HG03039 (cell line): ENCODE data around the gene CENPP.
A peak's percentile ranks its signal among the peaks of the same experiment; 100 is the strongest.
"Not testable (repeated sequence)": the region's sequence is repeated elsewhere in the genome, so short reads cannot be mapped to it uniquely, and the experiment has no call there.

ENCODE experiments used
- ATAC-seq: cut with Tn5 transposase; IDR thresholded peaks from one replicate; pipeline ENCODE4 v1.9.1; 2021; ENCODE audit warnings: mild to moderate bottlenecking, moderate library complexity; ENCODE audit not compliant: unreplicated experiment

The CENPP gene

DNA sequence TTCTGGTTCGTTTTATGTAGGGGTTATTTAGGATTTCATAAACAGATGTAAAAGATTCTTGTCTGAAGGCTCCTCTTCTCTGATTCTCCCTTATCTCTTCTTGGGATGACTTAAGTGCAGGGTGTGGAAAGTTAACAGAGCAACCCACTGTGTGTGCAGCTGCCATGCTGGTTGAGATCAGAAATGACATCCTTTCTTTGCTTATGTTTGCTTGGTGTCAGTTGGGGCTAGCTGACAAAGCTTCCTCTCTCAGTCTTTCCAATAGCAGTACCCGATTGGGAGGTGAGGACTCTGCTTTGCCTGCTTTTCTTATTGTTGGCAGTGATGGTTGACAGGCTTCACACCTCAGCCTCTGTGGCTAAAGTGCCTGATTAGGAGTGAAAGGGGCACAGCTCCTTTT lies 52.1 kb downstream of the CENPP start:
- ATAC-seq: no peak

DNA sequence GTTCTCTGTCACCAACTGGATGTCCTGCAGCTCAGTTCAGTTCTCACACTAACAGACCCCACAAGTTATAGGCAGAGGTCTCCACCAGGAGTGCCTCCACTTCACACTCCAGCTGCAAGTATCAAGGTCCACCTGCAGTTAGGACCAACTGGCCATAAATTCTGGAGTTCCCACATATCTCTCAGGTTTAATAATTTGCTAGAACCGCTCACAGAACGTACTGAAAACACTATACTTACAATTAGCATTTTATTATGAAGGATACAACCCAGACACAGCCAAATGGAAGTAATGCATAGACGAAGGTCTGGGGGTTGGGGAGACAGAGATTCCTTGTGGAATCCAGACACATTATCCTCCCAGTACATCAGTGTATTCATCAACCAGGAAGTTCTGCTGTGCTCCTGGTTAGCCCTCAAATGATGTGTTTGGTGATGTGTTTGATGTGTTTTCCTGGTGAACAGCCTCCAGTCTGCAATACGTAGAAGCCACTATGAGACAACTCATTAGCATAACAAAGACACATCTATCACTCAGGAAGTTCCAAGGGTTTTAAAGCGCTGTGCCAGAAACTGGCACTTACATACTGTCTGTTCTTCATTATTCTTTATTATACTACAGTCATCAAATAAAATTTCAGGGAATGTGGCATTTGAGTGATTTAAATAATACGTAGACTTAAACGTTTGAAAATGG lies 53.3 kb downstream of the CENPP start:
- ATAC-seq: no peak

DNA sequence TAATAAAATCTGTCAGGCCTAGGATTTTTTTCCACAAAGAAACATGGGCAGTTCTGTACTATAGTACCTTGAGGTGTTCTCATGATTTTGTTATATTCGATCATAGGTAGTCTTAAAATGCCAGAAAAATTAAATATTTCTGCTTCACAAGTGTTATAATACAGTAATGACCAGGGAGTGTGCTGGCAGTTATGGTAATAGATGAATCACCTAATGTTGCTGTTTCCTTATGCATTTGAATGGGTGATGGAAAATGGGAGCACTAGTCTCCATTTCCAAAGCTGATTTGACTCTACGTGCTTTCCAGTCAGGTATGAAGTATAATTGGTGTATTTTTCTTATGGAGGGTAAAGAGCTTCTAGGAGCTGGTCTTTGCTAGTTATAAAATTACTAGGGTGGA lies 54.9 kb downstream of the CENPP start:
- ATAC-seq: no peak

DNA sequence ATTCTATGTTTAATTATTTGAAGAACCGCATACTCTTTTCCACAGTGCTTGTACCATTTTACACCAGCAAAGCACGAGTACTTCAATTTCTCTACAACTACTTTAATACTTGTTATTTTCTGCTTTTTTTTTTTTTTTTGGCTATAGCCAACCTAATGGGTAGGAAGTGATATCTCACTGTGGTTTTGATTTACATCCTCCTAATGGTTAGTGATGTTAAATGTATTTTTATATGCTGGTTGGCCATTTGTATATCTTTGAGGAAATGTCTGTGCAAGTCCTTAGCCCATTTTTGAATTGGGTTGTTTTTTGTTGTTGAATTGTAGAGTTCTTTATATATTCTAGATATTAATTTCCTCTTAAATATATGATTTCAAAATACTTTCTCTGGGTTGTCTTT lies 56.0 kb downstream of the CENPP start:
- no peak for ATAC-seq

DNA sequence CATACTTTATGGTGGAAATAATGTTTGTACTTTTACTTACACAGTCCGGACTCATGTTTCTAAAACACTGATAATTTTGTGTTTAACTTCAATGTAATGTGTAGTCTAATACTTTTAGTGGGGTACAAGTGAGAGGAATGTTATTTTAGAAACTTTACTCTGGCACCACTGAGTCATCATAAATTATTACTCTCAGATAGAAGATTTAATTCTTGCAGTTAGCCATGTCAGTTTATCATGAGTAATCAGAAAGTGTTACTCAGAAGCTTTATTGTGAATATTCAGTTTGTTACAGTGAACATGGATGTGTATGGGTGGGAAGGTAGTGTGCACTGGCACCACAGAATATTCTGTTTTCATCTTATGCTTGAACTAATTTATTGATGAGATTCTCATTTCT lies 58.6 kb downstream of the CENPP start:
- no peak for ATAC-seq

DNA sequence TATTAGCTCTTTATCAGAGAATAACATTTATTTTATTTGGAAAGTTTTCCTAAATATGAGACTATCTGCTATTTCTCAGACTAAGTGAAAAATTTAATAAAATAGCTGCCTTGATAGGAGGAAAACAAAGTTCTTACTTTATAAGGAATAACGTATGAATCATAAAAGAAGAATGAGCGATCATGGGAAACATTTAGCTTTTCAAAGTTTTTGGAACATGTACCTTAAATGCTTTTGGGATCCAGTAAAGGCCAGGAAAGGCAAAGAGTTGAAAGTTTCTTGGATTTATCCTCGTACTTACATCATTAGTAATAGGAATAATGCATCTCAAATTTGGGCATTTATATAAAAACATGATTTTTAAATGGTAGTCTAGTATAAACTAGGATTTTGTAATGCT lies 59.2 kb downstream of the CENPP start:
- no peak for ATAC-seq

DNA sequence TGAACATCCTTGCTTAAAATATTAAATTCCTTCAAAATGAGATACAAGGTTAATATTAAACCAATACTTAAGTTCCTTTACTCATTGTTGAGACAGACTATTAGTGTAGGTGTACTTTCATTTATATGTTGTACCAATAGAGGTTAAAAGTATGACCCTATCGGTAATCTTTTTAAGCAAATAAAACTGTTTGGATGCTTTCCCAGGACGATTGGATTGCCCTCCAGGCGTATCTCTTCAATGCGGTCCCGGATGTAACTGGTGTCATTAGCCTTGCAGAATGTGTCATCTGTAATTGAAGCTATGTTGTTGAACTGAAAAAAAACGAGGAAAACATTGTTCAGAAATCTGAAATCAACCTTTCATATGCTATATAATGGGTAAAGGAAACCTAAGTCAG lies 59.7 kb downstream of the CENPP start:
- ATAC-seq: no peak

DNA sequence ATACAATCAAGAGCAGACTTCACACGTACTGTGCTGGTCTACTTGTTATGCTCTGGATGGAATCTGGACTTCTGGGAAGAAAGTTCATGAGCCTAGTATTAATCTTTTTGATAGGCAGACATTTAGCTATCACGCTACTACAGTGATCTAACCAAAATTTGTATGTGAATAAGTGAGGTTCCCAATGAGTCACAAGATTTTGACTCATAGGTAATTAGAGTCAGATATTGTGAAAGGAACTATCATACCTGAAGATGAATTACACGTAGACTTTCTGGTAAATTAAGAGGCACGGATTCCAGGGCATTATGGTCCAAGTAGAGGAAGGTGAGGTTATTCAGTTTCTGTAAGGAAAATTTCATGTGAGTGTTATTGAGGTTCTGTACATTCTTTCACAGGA lies 60.2 kb downstream of the CENPP start:
- no peak for ATAC-seq

DNA sequence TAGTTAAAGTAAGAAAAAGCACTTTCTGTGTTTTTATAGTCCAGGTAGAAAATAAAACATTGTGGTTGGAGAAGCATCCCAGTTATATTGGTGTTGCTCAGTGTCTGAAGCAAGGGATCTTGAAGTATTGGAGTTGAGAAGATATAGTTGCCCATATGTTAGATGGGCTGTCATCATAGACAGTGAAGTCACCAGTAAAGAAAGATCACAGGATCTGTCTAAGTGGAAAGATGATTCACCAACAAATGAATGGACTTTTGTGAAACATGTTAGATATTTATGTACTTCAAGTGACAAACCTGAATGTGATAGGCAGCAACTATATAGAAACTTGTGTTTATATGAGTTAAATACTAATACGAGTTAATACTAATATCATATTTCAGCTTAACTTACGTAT lies 66.9 kb downstream of the CENPP start:
- ATAC-seq: no peak

DNA sequence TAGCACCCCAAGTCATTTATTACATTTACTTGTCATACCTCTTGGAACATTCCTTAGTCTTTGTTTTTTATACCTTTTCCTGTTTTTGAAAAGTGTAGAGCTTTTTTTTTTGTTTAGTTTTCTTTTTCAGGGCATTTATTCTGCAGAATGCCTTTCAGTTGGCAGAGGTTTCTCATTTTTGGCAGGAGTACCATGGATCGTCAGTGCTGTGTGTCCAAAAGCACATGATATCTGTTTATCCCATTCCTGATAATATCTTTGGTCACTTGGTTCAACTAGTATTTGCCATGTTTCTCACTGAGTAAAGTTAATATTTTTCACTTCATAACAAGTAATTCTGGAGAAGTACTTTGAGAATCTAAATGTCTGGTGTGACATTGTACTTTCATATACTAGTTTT lies 67.9 kb downstream of the CENPP start:
- no peak for ATAC-seq

DNA sequence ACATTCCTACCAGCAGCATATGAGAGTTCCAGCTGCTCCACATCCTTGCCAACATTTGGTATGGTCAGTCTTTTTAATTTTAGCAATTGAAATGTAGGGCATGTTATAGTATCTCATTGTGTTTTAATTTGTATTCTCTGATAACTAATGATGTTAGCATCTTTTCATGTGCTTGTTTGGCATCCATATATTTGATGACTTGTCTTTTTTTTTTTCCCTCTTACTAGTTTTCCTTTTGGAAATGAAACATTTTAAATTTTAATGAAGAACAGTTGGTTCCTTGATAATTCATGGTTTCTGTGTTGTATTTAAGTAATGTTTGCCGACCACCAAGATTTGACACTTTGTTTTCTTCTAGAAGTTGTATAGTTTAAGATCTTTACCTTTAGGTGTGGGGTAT lies 69.9 kb downstream of the CENPP start:
- ATAC-seq: no peak

DNA sequence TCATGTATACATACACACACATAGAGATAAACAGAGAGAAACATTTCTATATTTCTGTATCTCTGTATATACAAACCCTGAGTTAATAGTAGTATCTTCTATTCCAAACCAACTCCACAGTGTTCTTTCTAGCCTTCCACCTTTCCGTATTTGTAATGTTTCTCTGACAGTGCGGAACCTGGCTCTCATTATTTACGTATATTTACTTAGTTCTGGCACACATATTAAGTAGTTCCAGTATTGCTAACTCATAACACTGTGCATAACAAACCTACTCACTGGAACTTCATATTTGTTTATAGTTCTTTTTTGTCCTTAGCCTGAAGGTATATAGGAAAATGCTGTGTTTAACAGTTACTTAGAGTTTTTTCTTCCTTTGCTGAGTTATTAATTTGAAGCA lies 72.1 kb downstream of the CENPP start:
- no peak for ATAC-seq

DNA sequence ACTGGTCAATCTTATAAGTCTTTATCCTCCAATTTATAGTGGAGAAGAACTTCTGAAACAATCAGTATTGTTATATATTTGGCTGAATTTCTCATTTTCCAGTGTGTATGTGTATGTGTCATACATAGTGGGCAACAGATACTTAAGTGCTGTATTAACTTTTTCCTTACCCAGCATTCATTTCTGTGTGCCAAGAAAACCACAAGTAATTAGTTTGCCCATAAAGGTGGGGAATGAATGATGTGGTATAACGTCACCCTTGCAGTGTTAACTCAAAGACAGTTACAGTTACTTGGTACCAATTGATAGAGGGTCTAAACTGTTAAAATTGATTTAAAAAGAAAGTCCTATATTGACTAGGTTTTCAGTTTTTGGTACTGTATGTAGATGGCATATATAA lies 76.6 kb downstream of the CENPP start:
- no peak for ATAC-seq

DNA sequence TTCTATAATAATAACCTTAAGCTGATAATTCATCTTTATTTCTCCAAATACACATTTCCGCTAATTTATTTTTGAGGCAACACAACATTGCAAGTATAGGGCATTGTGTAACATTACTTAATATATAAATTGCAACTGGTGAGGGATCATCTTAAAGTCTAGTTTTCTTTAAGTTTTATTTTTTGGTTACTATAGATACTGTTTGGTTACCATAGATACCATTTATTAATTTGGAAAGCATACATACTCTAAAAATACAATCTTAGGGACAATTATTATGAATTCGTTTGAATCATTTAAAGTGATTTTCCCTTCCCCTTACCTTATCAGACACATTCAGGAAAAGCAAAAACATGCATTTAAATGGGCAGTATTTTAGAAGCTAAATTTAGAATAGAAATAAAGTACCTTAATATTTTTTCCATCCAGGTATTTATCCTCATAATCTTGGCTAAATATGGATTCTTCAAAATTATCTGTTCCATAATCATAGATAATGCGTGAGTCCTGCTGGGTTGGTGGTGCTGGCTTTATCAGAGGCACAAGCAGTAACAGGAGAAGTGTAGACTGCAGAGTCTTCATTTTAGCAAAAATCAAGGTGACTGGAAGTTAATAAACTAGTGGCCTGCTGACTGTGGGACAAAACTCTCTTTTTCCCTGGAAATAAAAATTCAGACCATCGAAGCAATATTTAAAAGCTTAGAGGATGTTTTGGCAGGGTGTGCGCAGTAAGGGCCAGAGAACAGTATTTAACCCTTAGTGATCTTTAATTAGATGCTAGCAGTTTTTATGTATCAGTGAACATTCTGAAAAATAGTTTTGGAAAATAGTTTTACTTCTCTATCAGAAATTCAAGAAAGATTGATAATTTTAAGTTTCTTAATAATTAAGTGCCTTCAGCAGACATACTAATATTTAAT lies 77.3 kb downstream of the CENPP start:
- no peak for ATAC-seq

DNA sequence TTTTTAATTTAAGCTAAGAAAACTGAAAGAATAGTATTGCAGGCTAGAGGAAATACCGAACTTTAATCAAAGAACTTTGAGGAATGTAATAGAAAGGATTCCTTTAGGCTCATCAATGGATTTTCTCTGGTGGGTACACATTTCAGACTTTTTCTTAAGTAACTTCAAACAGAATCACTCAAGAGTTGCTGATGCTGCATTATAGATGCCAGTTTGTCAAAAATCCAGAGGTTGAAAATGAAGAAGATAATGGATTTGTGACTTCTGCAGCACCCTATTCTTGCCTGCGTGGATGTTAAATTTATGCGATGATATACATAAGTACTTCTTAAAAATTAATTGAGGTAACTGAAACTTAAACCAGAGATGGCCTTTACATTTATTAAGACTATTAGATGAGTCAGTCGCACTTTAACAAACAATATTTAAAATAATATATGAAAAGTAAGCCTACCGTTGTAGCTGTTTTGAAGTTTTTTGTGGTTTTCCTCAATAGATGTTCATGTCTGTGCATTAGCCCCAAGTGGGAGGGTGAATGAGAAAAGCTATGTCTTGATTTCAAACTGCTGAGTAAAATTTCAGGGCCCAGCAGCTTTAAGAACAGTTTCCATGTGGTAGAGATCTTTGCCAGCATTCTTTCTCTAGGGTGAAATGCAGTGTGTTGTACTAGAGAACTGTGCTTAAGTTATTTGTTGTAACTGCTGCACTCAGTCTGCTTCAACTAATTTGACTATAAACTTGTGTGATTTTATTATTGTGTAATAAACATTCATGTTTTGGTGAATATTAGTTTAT lies 78.5 kb downstream of the CENPP start, which contains the start of gene OGN:
Gene OGN (minus strand): TSS at position 537 of the 795 bp plus-strand sequence. CDS start 1,171 bp downstream, outside the sequence.
- ATAC-seq: no peak

DNA sequence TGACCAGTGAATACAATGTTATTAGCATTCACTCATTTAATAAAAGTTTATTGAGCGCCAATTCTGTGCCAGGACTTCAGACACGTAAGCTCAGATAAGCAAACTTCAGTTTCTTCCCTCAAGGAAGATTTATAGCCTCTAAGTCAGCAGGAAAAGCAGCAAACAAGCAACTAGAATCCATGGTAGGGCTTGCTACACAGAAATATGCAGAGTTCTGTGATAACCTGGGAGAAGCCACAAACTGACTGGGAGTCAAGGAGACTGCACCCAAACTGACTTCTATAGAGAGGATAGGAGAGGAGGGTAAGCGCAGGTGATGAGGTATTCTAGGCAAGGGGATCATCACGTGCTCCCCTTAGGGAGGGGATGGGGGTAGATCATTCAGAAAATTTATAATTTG lies 80.1 kb downstream of the CENPP start:
- ATAC-seq: no peak

DNA sequence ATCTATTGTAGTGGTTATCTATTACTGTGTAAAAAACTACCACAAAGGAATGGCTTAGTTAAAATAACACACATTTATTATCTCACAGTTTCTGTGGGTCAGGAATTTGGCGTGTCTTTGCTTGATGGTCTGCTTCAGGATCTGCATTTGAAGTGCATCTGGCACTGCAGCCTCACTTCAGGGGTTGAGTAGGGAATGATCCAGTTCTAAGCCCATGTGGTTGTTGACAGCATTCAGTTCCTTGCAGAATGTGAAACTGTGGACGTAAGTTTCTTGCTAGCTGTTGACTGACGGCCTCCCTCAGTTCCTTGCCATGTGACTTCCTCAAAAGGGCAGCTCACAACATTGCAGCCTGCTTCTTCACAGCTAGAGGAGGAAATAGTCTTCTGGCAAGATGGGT lies 80.7 kb downstream of the CENPP start:
- peak; percentile 68 for ATAC-seq

DNA sequence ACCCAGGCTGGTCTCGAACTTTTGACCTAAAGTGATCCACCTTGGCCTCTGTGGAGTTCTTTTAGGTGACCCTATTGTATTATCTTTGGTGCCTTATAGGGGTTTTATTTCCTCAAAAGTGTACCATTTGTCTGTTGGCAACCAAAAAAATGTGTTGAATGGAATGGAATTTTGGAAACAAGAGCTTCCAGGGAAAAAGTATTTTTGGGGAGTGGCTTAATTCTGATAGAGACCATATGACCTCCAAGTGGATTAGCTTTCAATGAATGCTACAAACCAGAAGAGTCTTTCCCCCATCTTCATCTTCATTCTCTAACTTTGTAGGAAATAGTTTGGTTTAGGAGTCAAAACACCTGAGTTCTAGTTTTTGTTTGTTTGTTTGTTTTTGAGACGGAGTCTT lies 82.1 kb downstream of the CENPP start:
- no peak for ATAC-seq

DNA sequence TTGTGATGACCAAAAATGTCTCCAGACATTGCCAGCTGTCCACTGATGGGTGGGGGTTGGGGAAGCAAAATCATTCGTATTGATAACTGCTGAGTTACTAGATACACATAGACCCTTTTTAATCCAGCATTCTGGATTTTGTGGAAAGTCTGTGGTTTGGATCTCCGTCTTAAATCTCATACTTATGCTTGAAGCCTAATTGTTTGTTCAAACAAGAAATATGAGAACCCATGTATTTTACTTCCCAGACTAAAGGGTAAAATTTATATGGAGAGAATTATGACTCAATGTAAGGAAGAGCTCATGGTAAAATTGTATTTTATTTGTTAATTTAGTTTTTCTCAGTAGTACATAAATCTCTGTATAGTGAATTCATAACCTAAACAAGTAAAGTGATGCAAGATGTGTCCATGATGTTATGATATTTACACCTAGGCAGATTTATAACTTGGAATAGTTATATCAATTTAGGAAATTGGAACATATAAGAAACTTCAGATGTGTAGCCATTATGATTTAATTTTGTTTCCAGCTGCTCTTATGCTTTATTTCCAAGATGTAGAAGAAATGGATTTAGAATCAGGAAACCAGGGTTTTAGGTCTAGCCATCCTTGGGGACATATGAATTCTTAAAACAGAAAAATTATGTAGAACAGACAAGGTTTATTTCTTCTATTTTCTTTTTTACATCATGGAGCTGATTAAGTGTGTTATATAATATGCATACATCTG lies 83.2 kb downstream of the CENPP start:
- ATAC-seq: no peak

DNA sequence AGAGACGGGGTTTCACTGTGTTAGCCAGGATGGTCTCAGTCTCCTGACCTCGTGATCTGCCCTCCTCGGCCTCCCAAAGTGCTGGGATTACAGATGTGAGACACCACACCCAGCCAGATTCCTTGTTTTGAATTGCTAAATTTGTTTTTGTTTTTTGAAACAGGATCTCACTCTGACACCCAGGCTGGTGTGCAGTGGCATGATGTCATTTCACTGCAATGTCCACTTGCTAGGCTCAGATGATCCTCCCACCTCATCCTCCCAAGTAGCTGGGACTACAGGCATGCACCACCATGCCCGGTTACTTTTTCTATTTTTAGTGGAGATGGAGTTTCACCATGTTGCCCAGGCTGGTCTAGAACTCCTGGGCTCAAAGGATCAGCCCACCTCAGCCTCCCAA lies 85.4 kb downstream of the CENPP start:
- ATAC-seq: not testable (repeated sequence)

DNA sequence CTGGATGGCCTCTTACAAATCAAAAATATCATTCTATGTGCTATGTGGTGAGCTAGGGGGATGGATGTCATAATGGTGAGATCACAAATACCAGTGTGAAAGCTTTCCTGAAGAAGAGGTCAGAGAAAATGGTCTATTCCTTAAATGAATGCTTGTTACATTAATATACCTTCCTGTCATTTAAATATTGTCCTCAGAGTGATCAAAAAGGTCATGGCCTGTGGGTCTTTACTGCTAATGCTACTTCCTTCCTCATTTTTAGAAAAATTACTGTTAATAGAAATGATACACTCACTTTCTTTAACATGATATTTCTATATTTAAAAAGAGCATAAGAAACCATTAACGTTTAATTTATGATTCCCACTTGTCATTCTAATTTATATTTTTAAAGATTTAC lies 88.8 kb downstream of the CENPP start:
- ATAC-seq: no peak
